Upper lobe of left lung (tissue), 4 donors: ENCODE results near the gene PLXNA2.

Experiments used
- CTCF ChIP-seq, 6 experiments: fragments of 450-650 bp in 4 of 6; fragments of 200-600 bp in 2 of 6; sonication (generic) in 2 of 6; IDR thresholded peaks; one replicate each; pipeline ENCODE4 v1.5.1; 2016 to 2019; ENCODE audit warnings: antibody characterized with exemption in 6 of 6
- POLR2A ChIP-seq, 4 donors: fragments of 450-650 bp; IDR thresholded peaks; one replicate each; pipeline ENCODE4 v1.5.1; 2016 to 2017; ENCODE audit warnings: antibody characterized with exemption in 4 of 4, mild to moderate bottlenecking in 2 of 4

DNA sequence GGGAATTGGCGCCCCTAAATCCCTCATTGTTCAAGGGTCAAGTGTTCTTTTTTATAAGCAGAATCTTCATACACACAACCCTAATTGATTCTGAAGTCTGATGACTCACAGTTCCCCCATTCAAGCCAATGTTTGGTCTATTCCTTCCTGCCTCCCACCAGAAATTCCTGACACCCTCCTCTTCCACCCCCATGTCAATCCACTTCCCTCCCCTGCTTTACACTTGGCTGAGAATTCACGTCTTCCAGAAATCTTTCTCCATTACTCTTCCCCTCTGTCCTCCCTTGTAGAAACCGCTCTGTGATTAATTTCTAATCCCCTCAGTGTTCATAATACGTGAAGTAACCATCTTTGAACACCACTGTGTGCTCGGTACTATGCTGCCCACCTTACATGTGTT lies 257.0 kb downstream of the PLXNA2 start:
- TF ChIP-seq CTCF (IDR thresholded peaks at IDR 0.05) (no peak), POLR2A (IDR thresholded peaks at IDR 0.05) (no peak)
